HEK293 (cell line): Measurements from ENCODE around the gene TIMM44.
A peak's percentile ranks its signal among the peaks of the same experiment; 100 is the strongest.

Experiments used
- BCL11A ChIP-seq: fragments of 450-650 bp; formaldehyde crosslinking; IDR thresholded peaks from 2 replicates; pipeline ENCODE4 v1.5.1; 2016; ENCODE audit warnings: low read depth, missing biosample characterization, missing genetic modification characterization
- BCL11B ChIP-seq: fragments of 450-650 bp; formaldehyde crosslinking; IDR thresholded peaks from 2 replicates; pipeline ENCODE4 v1.5.1; 2016; ENCODE audit warnings: low read depth, missing biosample characterization, missing genetic modification characterization
- EGR2 ChIP-seq: fragments of 450-650 bp; formaldehyde crosslinking; IDR thresholded peaks from 2 replicates; pipeline ENCODE4 v1.5.1; 2016; ENCODE audit warnings: low read depth, missing biosample characterization, missing genetic modification characterization
- GLIS1 ChIP-seq: fragments of 450-650 bp; formaldehyde crosslinking; IDR thresholded peaks from 2 replicates; pipeline ENCODE4 v1.5.1; 2016; ENCODE audit warnings: missing biosample characterization, missing genetic modification characterization
- GLIS2 ChIP-seq: fragments of 450-650 bp; formaldehyde crosslinking; IDR thresholded peaks from 2 replicates; pipeline ENCODE4 v1.5.1; 2016; ENCODE audit warnings: missing biosample characterization, missing genetic modification characterization
- MZF1 ChIP-seq: fragments of 450-650 bp; formaldehyde crosslinking; IDR thresholded peaks from 2 replicates; pipeline ENCODE4 v1.5.1; 2017; ENCODE audit warnings: missing biosample characterization, missing genetic modification characterization, borderline replicate concordance
- REPIN1 ChIP-seq: fragments of 450-650 bp; formaldehyde crosslinking; IDR thresholded peaks from 2 replicates; pipeline ENCODE4 v1.5.1; 2017; ENCODE audit warnings: missing biosample characterization, missing genetic modification characterization, low read depth
- SCRT1 ChIP-seq: fragments of 450-650 bp; formaldehyde crosslinking; IDR thresholded peaks from 2 replicates; pipeline ENCODE4 v1.5.1; 2016; ENCODE audit warnings: missing biosample characterization, missing genetic modification characterization, borderline replicate concordance
- ZBTB49 ChIP-seq: fragments of 450-650 bp; formaldehyde crosslinking; IDR thresholded peaks from 2 replicates; pipeline ENCODE4 v1.5.1; 2016; ENCODE audit warnings: missing biosample characterization, missing genetic modification characterization, low read depth
- ZBTB8A ChIP-seq: fragments of 450-650 bp; formaldehyde crosslinking; IDR thresholded peaks from 2 replicates; pipeline ENCODE4 v1.5.1; 2016; ENCODE audit warnings: missing biosample characterization, missing genetic modification characterization
- ZFP3 ChIP-seq: fragments of 450-650 bp; formaldehyde crosslinking; IDR thresholded peaks from 2 replicates; pipeline ENCODE4 v1.5.1; 2016; ENCODE audit warnings: low read depth, missing biosample characterization, missing genetic modification characterization
- ZNF10 ChIP-seq: fragments of 450-650 bp; formaldehyde crosslinking; IDR thresholded peaks from 2 replicates; pipeline ENCODE4 v1.5.1; 2017; ENCODE audit warnings: missing biosample characterization, missing genetic modification characterization
- ZNF140 ChIP-seq: fragments of 450-650 bp; formaldehyde crosslinking; IDR thresholded peaks from 2 replicates; pipeline ENCODE4 v1.5.1; 2016; ENCODE audit warnings: missing biosample characterization, missing genetic modification characterization
- ZNF16 ChIP-seq: fragments of 450-650 bp; formaldehyde crosslinking; IDR thresholded peaks from 2 replicates; pipeline ENCODE4 v1.5.1; 2016; ENCODE audit warnings: low read depth, missing biosample characterization, missing genetic modification characterization
- ZNF2 ChIP-seq: fragments of 450-650 bp; formaldehyde crosslinking; IDR thresholded peaks from 2 replicates; pipeline ENCODE4 v1.5.1; 2016; ENCODE audit warnings: missing biosample characterization, missing genetic modification characterization
- ZNF214 ChIP-seq: fragments of 450-650 bp; formaldehyde crosslinking; IDR thresholded peaks from 2 replicates; pipeline ENCODE4 v1.5.1; 2017; ENCODE audit warnings: missing biosample characterization, mild to moderate bottlenecking, missing genetic modification characterization, borderline replicate concordance
- ZNF266 ChIP-seq: fragments of 450-650 bp; formaldehyde crosslinking; IDR thresholded peaks from 2 replicates; pipeline ENCODE4 v1.5.1; 2016; ENCODE audit warnings: missing biosample characterization, missing genetic modification characterization, low read depth
- ZNF311 ChIP-seq: fragments of 450-650 bp; formaldehyde crosslinking; IDR thresholded peaks from 2 replicates; pipeline ENCODE4 v1.5.1; 2017; ENCODE audit warnings: missing biosample characterization, missing genetic modification characterization, borderline replicate concordance
- ZNF341 ChIP-seq: fragments of 450-650 bp; formaldehyde crosslinking; IDR thresholded peaks from 2 replicates; pipeline ENCODE4; 2016; ENCODE audit warnings: low read depth, missing biosample characterization, missing genetic modification characterization
- ZNF510 ChIP-seq: fragments of 450-650 bp; formaldehyde crosslinking; IDR thresholded peaks from 2 replicates; pipeline ENCODE4 v1.5.1; 2018; ENCODE audit warnings: mild to moderate bottlenecking, missing genetic modification characterization, missing biosample characterization; ENCODE audit not compliant: insufficient replicate concordance
- ZNF529 ChIP-seq: fragments of 450-650 bp; formaldehyde crosslinking; IDR thresholded peaks from 2 replicates; pipeline ENCODE4 v1.5.1; 2017; ENCODE audit warnings: missing genetic modification characterization, missing biosample characterization; ENCODE audit not compliant: insufficient replicate concordance
- ZNF544 ChIP-seq: fragments of 450-650 bp; formaldehyde crosslinking; IDR thresholded peaks from 2 replicates; pipeline ENCODE4 v1.5.0; 2017; ENCODE audit warnings: missing biosample characterization, missing genetic modification characterization
- ZNF548 ChIP-seq: fragments of 450-650 bp; formaldehyde crosslinking; IDR thresholded peaks from 2 replicates; pipeline ENCODE4 v1.5.1; 2016; ENCODE audit warnings: missing biosample characterization, missing genetic modification characterization
- ZNF600 ChIP-seq: fragments of 450-650 bp; formaldehyde crosslinking; IDR thresholded peaks from 2 replicates; pipeline ENCODE4 v1.5.1; 2016; ENCODE audit warnings: missing biosample characterization, missing genetic modification characterization
- ZNF624 ChIP-seq: fragments of 450-650 bp; formaldehyde crosslinking; IDR thresholded peaks from 2 replicates; pipeline ENCODE4 v1.5.1; 2017; ENCODE audit warnings: missing biosample characterization, missing genetic modification characterization
- ZNF664 ChIP-seq: fragments of 450-650 bp; formaldehyde crosslinking; IDR thresholded peaks from 2 replicates; pipeline ENCODE4 v1.5.1; 2016; ENCODE audit warnings: missing biosample characterization, missing genetic modification characterization
- ZNF677 ChIP-seq: fragments of 450-650 bp; IDR thresholded peaks from 2 replicates; pipeline ENCODE4 v1.5.0; 2018; ENCODE audit warnings: missing biosample characterization, mild to moderate bottlenecking, missing genetic modification characterization, moderate library complexity
- ZNF837 ChIP-seq: fragments of 450-650 bp; formaldehyde crosslinking; IDR thresholded peaks from 2 replicates; pipeline ENCODE4 v1.5.1; 2016; ENCODE audit warnings: missing biosample characterization, missing genetic modification characterization
- TF ChIP-seq, protein P1 (sequence below): fragments of 450-650 bp; formaldehyde crosslinking; IDR thresholded peaks from 2 replicates; pipeline ENCODE4 v1.5.1; 2016; ENCODE audit warnings: missing biosample characterization, missing genetic modification characterization
- TF ChIP-seq, protein P2 (sequence below): fragments of 450-650 bp; formaldehyde crosslinking; IDR thresholded peaks from 2 replicates; pipeline ENCODE4 v1.5.1; 2016; ENCODE audit warnings: missing biosample characterization, missing genetic modification characterization
- TF ChIP-seq, protein P3 (sequence below): fragments of 450-650 bp; IDR thresholded peaks from 2 replicates; pipeline ENCODE4 v1.5.1; 2018; ENCODE audit warnings: missing biosample characterization, mild to moderate bottlenecking, missing genetic modification characterization
- TF ChIP-seq, protein P4 (sequence below): fragments of 450-650 bp; formaldehyde crosslinking; optimal IDR thresholded peaks from 2 replicates; pipeline ENCODE3; 2016; ENCODE audit warnings: missing biosample characterization, mild to moderate bottlenecking, missing genetic modification characterization

Gene TIMM44

GRCh38 chr19:7916103-7916954 lies 27.1 kb downstream of the TIMM44 start (continued):
- TF ChIP-seq ZNF677 (tag by site-specific recombination), result 0 out of 2 replicates have a peak, but pooled peaks have one; percentile 13
- TF ChIP-seq GLIS2 (tag by site-specific recombination), result peak; percentile 58
- no peak for TF ChIP-seq ZNF311 (tag by site-specific recombination)
- TF ChIP-seq, protein P1, sequence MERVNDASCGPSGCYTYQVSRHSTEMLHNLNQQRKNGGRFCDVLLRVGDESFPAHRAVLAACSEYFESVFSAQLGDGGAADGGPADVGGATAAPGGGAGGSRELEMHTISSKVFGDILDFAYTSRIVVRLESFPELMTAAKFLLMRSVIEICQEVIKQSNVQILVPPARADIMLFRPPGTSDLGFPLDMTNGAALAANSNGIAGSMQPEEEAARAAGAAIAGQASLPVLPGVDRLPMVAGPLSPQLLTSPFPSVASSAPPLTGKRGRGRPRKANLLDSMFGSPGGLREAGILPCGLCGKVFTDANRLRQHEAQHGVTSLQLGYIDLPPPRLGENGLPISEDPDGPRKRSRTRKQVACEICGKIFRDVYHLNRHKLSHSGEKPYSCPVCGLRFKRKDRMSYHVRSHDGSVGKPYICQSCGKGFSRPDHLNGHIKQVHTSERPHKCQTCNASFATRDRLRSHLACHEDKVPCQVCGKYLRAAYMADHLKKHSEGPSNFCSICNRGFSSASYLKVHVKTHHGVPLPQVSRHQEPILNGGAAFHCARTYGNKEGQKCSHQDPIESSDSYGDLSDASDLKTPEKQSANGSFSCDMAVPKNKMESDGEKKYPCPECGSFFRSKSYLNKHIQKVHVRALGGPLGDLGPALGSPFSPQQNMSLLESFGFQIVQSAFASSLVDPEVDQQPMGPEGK (tag by site-specific recombination), result peak; percentile 18
- TF ChIP-seq ZNF600 (tag by site-specific recombination), result no peak
- no peak for TF ChIP-seq ZBTB49 (tag by site-specific recombination)
- peak; percentile 46; the same call in 1 of the 2 replicates for TF ChIP-seq BCL11B (tag by site-specific recombination)
- TF ChIP-seq, protein P2, sequence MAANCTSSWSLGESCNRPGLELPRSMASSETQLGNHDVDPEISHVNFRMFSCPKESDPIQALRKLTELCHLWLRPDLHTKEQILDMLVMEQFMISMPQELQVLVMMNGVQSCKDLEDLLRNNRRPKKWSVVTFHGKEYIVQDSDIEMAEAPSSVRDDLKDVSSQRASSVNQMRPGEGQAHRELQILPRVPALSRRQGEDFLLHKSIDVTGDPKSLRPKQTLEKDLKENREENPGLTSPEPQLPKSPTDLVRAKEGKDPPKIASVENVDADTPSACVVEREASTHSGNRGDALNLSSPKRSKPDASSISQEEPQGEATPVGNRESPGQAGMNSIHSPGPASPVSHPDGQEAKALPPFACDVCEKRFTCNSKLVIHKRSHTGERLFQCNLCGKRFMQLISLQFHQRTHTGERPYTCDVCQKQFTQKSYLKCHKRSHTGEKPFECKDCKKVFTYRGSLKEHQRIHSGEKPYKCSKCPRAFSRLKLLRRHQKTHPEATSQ (tag by site-specific recombination), result no peak
- no peak for TF ChIP-seq SCRT1 (tag by site-specific recombination)
- TF ChIP-seq ZNF341 (tag by site-specific recombination), result 0 out of 2 replicates have a peak, but pooled peaks have one; percentile 20
- TF ChIP-seq ZNF510 (tag by site-specific recombination), result no peak
- TF ChIP-seq ZBTB8A (tag by site-specific recombination), result no peak
- no peak for TF ChIP-seq ZNF837
- TF ChIP-seq ZNF10, result no peak
- no peak for TF ChIP-seq ZNF624 (tag by site-specific recombination)
- TF ChIP-seq, protein P3, sequence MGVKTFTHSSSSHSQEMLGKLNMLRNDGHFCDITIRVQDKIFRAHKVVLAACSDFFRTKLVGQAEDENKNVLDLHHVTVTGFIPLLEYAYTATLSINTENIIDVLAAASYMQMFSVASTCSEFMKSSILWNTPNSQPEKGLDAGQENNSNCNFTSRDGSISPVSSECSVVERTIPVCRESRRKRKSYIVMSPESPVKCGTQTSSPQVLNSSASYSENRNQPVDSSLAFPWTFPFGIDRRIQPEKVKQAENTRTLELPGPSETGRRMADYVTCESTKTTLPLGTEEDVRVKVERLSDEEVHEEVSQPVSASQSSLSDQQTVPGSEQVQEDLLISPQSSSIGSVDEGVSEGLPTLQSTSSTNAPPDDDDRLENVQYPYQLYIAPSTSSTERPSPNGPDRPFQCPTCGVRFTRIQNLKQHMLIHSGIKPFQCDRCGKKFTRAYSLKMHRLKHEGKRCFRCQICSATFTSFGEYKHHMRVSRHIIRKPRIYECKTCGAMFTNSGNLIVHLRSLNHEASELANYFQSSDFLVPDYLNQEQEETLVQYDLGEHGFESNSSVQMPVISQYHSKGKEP (tag by site-specific recombination), result peak; percentile 98
- TF ChIP-seq EGR2 (tag by site-specific recombination), result no peak
- no peak for TF ChIP-seq ZNF16 (tag by site-specific recombination)
- no peak for TF ChIP-seq REPIN1 (tag by site-specific recombination)
- no peak for TF ChIP-seq ZNF266
- no peak for TF ChIP-seq ZNF529 (tag by site-specific recombination)
- TF ChIP-seq ZNF214 (tag by site-specific recombination), result no peak
- TF ChIP-seq ZNF2 (tag by site-specific recombination), result no peak
- no peak for TF ChIP-seq ZNF140 (tag by site-specific recombination)
- TF ChIP-seq GLIS1 (tag by site-specific recombination), result no peak; the same call in 1 of the 2 replicates
- no peak for TF ChIP-seq ZNF548 (tag by site-specific recombination)
- no peak for TF ChIP-seq MZF1 (tag by site-specific recombination)
- no peak for TF ChIP-seq BCL11A (tag by site-specific recombination)
- no peak for TF ChIP-seq ZFP3
- TF ChIP-seq ZNF544 (tag by site-specific recombination), result no peak
- no peak for TF ChIP-seq ZNF664 (tag by site-specific recombination)
- TF ChIP-seq, protein P4, sequence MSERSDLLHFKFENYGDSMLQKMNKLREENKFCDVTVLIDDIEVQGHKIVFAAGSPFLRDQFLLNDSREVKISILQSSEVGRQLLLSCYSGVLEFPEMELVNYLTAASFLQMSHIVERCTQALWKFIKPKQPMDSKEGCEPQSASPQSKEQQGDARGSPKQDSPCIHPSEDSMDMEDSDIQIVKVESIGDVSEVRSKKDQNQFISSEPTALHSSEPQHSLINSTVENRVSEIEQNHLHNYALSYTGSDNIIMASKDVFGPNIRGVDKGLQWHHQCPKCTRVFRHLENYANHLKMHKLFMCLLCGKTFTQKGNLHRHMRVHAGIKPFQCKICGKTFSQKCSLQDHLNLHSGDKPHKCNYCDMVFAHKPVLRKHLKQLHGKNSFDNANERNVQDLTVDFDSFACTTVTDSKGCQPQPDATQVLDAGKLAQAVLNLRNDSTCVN (tag by site-specific recombination), result peak; percentile 33
